GM19395 (cell line): Measurements from ENCODE around the gene RNF135.
"Not testable (repeated sequence)": the region's sequence is repeated elsewhere in the genome, so short reads cannot be mapped to it uniquely, and the experiment has no call there.

Source experiments
- ATAC-seq: cut with Tn5 transposase; IDR thresholded peaks from one replicate; pipeline ENCODE4 v1.9.1; 2021; ENCODE audit warnings: mild to moderate bottlenecking, moderate library complexity; ENCODE audit not compliant: unreplicated experiment

RNF135 gene

GRCh38 chr17:30954046-30954830 is 16.6 kb upstream of the RNF135 start:
- ATAC-seq: no peak

GRCh38 chr17:30956764-30957374 is 14.0 kb upstream of the RNF135 start:
- ATAC-seq: no peak

GRCh38 chr17:30957741-30958140 is 13.1 kb upstream of the RNF135 start:
- no peak for ATAC-seq

GRCh38 chr17:30958187-30958586 is 12.7 kb upstream of the RNF135 start:
- no peak for ATAC-seq

- peak; percentile 65 for ATAC-seq
Observed at GRCh38 chr17:30961209-30962188, 9.3 kb upstream of the RNF135 start.

- ATAC-seq: not testable (repeated sequence)
Observed at GRCh38 chr17:30964312-30964711, 6.5 kb upstream of the RNF135 start.

- no peak for ATAC-seq
Observed at GRCh38 chr17:30964876-30965275, 6.0 kb upstream of the RNF135 start.

- ATAC-seq: no peak
Observed at GRCh38 chr17:30965686-30966085, 5.2 kb upstream of the RNF135 start.

GRCh38 chr17:30967911-30968310 is 2.9 kb upstream of the RNF135 start:
- ATAC-seq: not testable (repeated sequence)

- no peak for ATAC-seq
Observed at GRCh38 chr17:30969989-30970830, 629 bp upstream of the RNF135 start.

GRCh38 chr17:30975042-30975820 is 4.4 kb downstream of the RNF135 start:
- no peak for ATAC-seq

- ATAC-seq: not testable (repeated sequence)
Observed at GRCh38 chr17:30979919-30980318, 9.1 kb downstream of the RNF135 start.

GRCh38 chr17:30981531-30982519 is 11.0 kb downstream of the RNF135 start:
- no peak for ATAC-seq

- no peak for ATAC-seq
Observed at GRCh38 chr17:30982855-30983254, 12.0 kb downstream of the RNF135 start.

- no peak for ATAC-seq
Observed at GRCh38 chr17:30990458-30990857, 19.6 kb downstream of the RNF135 start.

GRCh38 chr17:30992551-30992950 is 21.7 kb downstream of the RNF135 start:
- no peak for ATAC-seq

- no peak for ATAC-seq
Observed at GRCh38 chr17:30995347-30995746, 24.5 kb downstream of the RNF135 start.

- no peak for ATAC-seq
Observed at GRCh38 chr17:30996486-30996885, 25.6 kb downstream of the RNF135 start.
